GM23338 (cell line): Measurements from ENCODE around the gene AJM1. TPM values are rescaled to one million over a fixed set of nuclear protein-coding genes. Genes with fewer than 3 reads are reported as not detected.

Experiments
- ATAC-seq: fragments of 200-7000 bp; cut with Tn5 transposase; 3 replicates; pipeline ENCODE4 v1.9.1; 2020
- DNase-seq: peaks from one replicate; pipeline ENCODE4 v3.0.0-alpha.2; 2015; ENCODE audit warnings: low spot score
- H2AFZ ChIP-seq: fragments of 200-600 bp; sonication (generic); 2 replicates; pipeline ENCODE4 v1.8.0; 2016; ENCODE audit warnings: antibody characterized with exemption, mild to moderate bottlenecking, moderate library complexity
- H3F3A ChIP-seq: fragments of 200-600 bp; sonication (generic); replicated peaks from 2 replicates; pipeline ENCODE4 v1.8.0; 2017; ENCODE audit warnings: antibody characterized with exemption, mixed run types, low read depth
- H3K27ac ChIP-seq: fragments of 200-600 bp; sonication (generic); 2 replicates; pipeline ENCODE4 v1.6.1; 2016; ENCODE audit warnings: low read depth
- H3K27me3 ChIP-seq: fragments of 200-600 bp; sonication (generic); 2 replicates; pipeline ENCODE4 v1.8.0; 2016; ENCODE audit warnings: mild to moderate bottlenecking, mixed run types, moderate library complexity; ENCODE audit not compliant: insufficient read depth
- H3K36me3 ChIP-seq: fragments of 200-600 bp; sonication (generic); 2 replicates; pipeline ENCODE4 v1.8.0; 2016; ENCODE audit warnings: mild to moderate bottlenecking; ENCODE audit not compliant: insufficient read depth
- H3K4me1 ChIP-seq: fragments of 200-600 bp; sonication (generic); 2 replicates; pipeline ENCODE4 v1.8.0; 2016; ENCODE audit warnings: mild to moderate bottlenecking, moderate library complexity; ENCODE audit not compliant: insufficient read depth
- H3K4me2 ChIP-seq: fragments of 200-600 bp; sonication (generic); 2 replicates; pipeline ENCODE4 v1.7.1; 2017; ENCODE audit warnings: mixed run types
- H3K4me3 ChIP-seq: fragments of 200-600 bp; sonication (generic); 2 replicates; pipeline ENCODE4 v1.6.1; 2016; ENCODE audit warnings: mixed run types
- H3K79me2 ChIP-seq: fragments of 200-600 bp; sonication (generic); replicated peaks from 2 replicates; pipeline ENCODE4 v1.8.0; 2017; ENCODE audit warnings: mild to moderate bottlenecking; ENCODE audit not compliant: insufficient read depth
- H3K9me2 ChIP-seq: fragments of 200-600 bp; sonication (generic); 2 replicates; pipeline ENCODE4 v1.8.0; 2017; ENCODE audit not compliant: insufficient read depth
- H4K20me1 ChIP-seq: fragments of 200-600 bp; sonication (generic); replicated peaks from 2 replicates; pipeline ENCODE4 v1.8.0; 2017; ENCODE audit warnings: mild to moderate bottlenecking; ENCODE audit not compliant: insufficient read depth
- H3K27ac Mint-ChIP-seq: 2 replicates; pipeline ENCODE4 v1.8.0; 2020; ENCODE audit warnings: inconsistent platforms, mild to moderate bottlenecking, moderate library complexity, mixed read lengths
- H3K27me3 Mint-ChIP-seq: 3 replicates; pipeline ENCODE4 v1.8.0; 2022; ENCODE audit warnings: low read depth, mild to moderate bottlenecking, moderate library complexity, mixed read lengths, inconsistent platforms; ENCODE audit not compliant: insufficient read depth, poor library complexity
- H3K36me3 Mint-ChIP-seq: 3 replicates; pipeline ENCODE4 v1.8.0; 2021; ENCODE audit warnings: low read depth, mild to moderate bottlenecking, inconsistent platforms, moderate library complexity, mixed read lengths
- H3K4me1 Mint-ChIP-seq: 3 replicates; pipeline ENCODE4 v1.8.0; 2020; ENCODE audit warnings: mild to moderate bottlenecking, inconsistent platforms, mixed read lengths
- H3K4me3 Mint-ChIP-seq: 3 replicates; pipeline ENCODE4 v1.8.0; 2021; ENCODE audit warnings: moderate library complexity, mild to moderate bottlenecking, inconsistent platforms, mixed read lengths
- H3K9me3 Mint-ChIP-seq: 3 replicates; pipeline ENCODE4 v1.8.0; 2020; ENCODE audit warnings: moderate library complexity, mild to moderate bottlenecking, inconsistent platforms, mixed read lengths
- EZH2phosphoT487 ChIP-seq: fragments of 200-600 bp; sonication (generic); IDR thresholded peaks from one replicate; pipeline ENCODE4 v1.8.1; 2018; ENCODE audit warnings: antibody characterized with exemption; ENCODE audit not compliant: unreplicated experiment
- NANOG ChIP-seq: IDR thresholded peaks from 2 replicates; pipeline ENCODE4 v1.6.1; 2016; ENCODE audit warnings: antibody characterized with exemption, borderline replicate concordance
- POLR2AphosphoS5 ChIP-seq: IDR thresholded peaks from 2 replicates; pipeline ENCODE4 v1.6.1; 2016; ENCODE audit warnings: antibody characterized with exemption, low read depth
- STAT1 ChIP-seq: IDR thresholded peaks from one replicate; pipeline ENCODE4 v1.6.1; 2016; ENCODE audit warnings: antibody characterized with exemption; ENCODE audit not compliant: unreplicated experiment
- ZNF462 ChIP-seq: fragments of 250-450 bp; sonication (Bioruptor Pico); IDR thresholded peaks from 2 replicates; pipeline ENCODE4 v1.5.0; 2020; ENCODE audit warnings: mild to moderate bottlenecking, moderate library complexity
- polyA plus RNA-seq: library from polyadenylated mRNA; unstranded; fragments of >200 nt; fragmentation: Nextera tagmentation; extraction: Ambion mirVana; gene quantifications from 2 replicates; pipeline ENCODE4 v1.2.1, GENCODE V29; 2016
- total RNA-seq: library from RNA; depleted of rRNA; stranded (reverse); fragments of >200 nt; shearing (Covaris generic); gene quantifications from 2 replicates; pipeline ENCODE4 v1.2.3, GENCODE V29; 2014
- TF ChIP-seq, protein P1 (sequence below), 2 experiments: fragments of 200-600 bp in 1 of 2; sonication (generic) in 1 of 2; conservative IDR thresholded peaks; 2 replicates each; pipeline versions ENCODE4 v1.5.1 to v1.6.1; 2016 to 2017; ENCODE audit warnings: antibody characterized with exemption in 2 of 2, low read depth in 2 of 2, mild to moderate bottlenecking in 2 of 2, moderate library complexity in 1 of 2

Gene AJM1
- total and polyA plus RNA-seq, 2 experiments from 2014 or later: 0.36 to 0.49 TPM

DNA sequence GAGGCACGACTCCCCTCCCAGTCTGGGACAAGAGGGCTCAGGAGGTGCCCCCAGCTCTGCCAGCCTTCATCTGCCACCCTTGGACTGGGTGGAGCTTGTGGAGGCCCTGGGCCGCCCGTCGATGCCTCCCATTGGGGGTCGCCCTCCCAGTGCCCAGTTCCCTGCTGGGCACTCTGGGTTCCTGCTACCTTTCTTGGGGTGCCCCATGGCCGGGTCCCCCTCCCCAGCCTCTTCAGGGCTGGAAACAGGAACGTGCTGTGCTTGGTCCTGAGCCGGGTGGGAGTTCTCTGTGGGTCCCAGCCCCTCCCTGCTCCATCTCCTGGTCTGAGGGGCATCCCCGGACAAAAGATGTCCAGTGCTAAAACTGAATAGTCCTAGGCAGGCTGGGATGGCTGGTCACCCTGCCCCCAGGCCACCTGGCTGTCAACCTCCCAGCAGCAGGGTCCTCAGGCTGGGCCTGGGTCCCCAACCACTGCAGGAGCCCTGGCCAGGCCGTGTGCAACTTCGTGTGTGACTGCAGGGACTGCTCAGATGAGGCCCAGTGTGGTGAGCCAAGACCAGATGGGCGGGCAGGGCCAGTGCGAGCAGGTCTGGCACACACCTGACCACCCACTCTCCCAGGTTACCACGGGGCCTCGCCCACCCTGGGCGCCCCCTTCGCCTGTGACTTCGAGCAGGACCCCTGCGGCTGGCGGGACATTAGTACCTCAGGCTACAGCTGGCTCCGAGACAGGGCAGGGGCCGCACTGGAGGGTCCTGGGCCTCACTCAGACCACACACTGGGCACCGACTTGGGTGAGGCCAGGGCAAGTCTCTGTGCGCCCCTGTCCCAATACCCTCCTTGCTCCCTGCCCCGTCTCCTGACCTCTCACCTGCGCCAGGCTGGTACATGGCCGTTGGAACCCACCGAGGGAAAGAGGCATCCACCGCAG lies 10.7 kb downstream of the AJM1 start:
- Histone ChIP-seq H3K36me3 (no peaks in the 10 kb centered on the region; the same call in 1 of the 2 replicates), H3K9me2 (no peaks in the 10 kb centered on the region), H3K4me2 (no peak overlapping the region), H2AFZ (no peak overlapping the region), H3K4me3 (no peak overlapping the region), H3K27me3 (no peaks in the 10 kb centered on the region), H3K79me2 (no peaks in the 10 kb centered on the region), H3K4me1 (no peaks in the 10 kb centered on the region; the same call in 1 of the 2 replicates), H3K27ac (no peak overlapping the region), H3F3A (no peaks in the 10 kb centered on the region), H4K20me1 (0 out of 2 replicates have a peak, but pooled peaks cover 3% of the 10 kb centered on the region)
- ATAC-seq: no peak
- peaks cover 2% of the 10 kb centered on the region; the same call in 2 of the 3 replicates for H3K36me3 Mint-ChIP-seq
- H3K4me3 Mint-ChIP-seq: no peak overlapping the region
- no peak overlapping the region for H3K27ac Mint-ChIP-seq
- DNase-seq: no peak
- no peaks in the 10 kb centered on the region for H3K9me3 Mint-ChIP-seq
- peaks cover 10% of the 10 kb centered on the region for H3K27me3 Mint-ChIP-seq
- TF ChIP-seq NANOG (no peak), ZNF462 (CRISPR knock-in tag) (no peak), EZH2phosphoT487 (no peak), STAT1 (no peak), POLR2AphosphoS5 (no peak)
- TF ChIP-seq, protein P1, sequence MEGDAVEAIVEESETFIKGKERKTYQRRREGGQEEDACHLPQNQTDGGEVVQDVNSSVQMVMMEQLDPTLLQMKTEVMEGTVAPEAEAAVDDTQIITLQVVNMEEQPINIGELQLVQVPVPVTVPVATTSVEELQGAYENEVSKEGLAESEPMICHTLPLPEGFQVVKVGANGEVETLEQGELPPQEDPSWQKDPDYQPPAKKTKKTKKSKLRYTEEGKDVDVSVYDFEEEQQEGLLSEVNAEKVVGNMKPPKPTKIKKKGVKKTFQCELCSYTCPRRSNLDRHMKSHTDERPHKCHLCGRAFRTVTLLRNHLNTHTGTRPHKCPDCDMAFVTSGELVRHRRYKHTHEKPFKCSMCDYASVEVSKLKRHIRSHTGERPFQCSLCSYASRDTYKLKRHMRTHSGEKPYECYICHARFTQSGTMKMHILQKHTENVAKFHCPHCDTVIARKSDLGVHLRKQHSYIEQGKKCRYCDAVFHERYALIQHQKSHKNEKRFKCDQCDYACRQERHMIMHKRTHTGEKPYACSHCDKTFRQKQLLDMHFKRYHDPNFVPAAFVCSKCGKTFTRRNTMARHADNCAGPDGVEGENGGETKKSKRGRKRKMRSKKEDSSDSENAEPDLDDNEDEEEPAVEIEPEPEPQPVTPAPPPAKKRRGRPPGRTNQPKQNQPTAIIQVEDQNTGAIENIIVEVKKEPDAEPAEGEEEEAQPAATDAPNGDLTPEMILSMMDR (conservative IDR thresholded peaks at IDR 0.05; ENCODE audit: low read depth in 2 of 2): no peak
- no peaks in the 10 kb centered on the region; the same call in 2 of the 3 replicates for H3K4me1 Mint-ChIP-seq
